LNCaP clone FGC (cell line): ENCODE measurements around the gene SGTA.
"Not testable (repeated sequence)": the region's sequence is repeated elsewhere in the genome, so short reads cannot be mapped to it uniquely, and the experiment has no call there.

Experiments
- DNase-seq: peaks from one replicate; pipeline ENCODE4 v3.0.0-alpha.2; 2011; ENCODE audit warnings: low read depth
- H3K4me3 ChIP-seq: 2 replicates; pipeline ENCODE4 v1.5.1; 2011; ENCODE audit warnings: mild to moderate bottlenecking, low read depth, low read length, control low read depth
- CTCF ChIP-seq: IDR thresholded peaks from 2 replicates; pipeline ENCODE4 v1.5.1; 2012; ENCODE audit warnings: mild to moderate bottlenecking; ENCODE audit not compliant: control insufficient read depth, insufficient read depth; ENCODE audit errors: extremely low read depth

Gene SGTA

GRCh38 chr19:2798158-2798685, 15.1 kb upstream of the SGTA start:
- no peak overlapping the region for H3K4me3 ChIP-seq
- no peak for TF ChIP-seq CTCF
- no peak for DNase-seq

- no peak for TF ChIP-seq CTCF
- no peak for DNase-seq
- H3K4me3 ChIP-seq: no peak overlapping the region
Observed at GRCh38 chr19:2797280-2797679, 14.2 kb upstream of the SGTA start.

- H3K4me3 ChIP-seq: no peak overlapping the region; the same call in 1 of the 2 replicates
- no peak for TF ChIP-seq CTCF
- DNase-seq: no peak
Observed at GRCh38 chr19:2796659-2797266, 13.7 kb upstream of the SGTA start.

- peak; percentile 83 for DNase-seq
- TF ChIP-seq CTCF: no peak
- H3K4me3 ChIP-seq: peak overlapping the region; percentile 32
Observed at GRCh38 chr19:2795827-2796658, 13.0 kb upstream of the SGTA start.

GRCh38 chr19:2793577-2793976, 10.5 kb upstream of the SGTA start:
- TF ChIP-seq CTCF: no peak
- DNase-seq: no peak
- no peak overlapping the region for H3K4me3 ChIP-seq

- no peak for DNase-seq
- no peak overlapping the region for H3K4me3 ChIP-seq
- TF ChIP-seq CTCF: no peak
Observed at GRCh38 chr19:2793126-2793525, 10.1 kb upstream of the SGTA start.

GRCh38 chr19:2792666-2793065, 9.6 kb upstream of the SGTA start:
- DNase-seq, H3K4me3 ChIP-seq: not testable (repeated sequence)
